HPDE6-E6E7 (cell line): ENCODE data around the gene PDE7B.
A peak's percentile ranks its signal among the peaks of the same experiment; 100 is the strongest.

ENCODE experiments used
- DNase-seq: peaks from one replicate; pipeline ENCODE4 v3.0.0; 2011; ENCODE audit warnings: missing footprints; ENCODE audit errors: extremely low spot score

The PDE7B gene

DNA sequence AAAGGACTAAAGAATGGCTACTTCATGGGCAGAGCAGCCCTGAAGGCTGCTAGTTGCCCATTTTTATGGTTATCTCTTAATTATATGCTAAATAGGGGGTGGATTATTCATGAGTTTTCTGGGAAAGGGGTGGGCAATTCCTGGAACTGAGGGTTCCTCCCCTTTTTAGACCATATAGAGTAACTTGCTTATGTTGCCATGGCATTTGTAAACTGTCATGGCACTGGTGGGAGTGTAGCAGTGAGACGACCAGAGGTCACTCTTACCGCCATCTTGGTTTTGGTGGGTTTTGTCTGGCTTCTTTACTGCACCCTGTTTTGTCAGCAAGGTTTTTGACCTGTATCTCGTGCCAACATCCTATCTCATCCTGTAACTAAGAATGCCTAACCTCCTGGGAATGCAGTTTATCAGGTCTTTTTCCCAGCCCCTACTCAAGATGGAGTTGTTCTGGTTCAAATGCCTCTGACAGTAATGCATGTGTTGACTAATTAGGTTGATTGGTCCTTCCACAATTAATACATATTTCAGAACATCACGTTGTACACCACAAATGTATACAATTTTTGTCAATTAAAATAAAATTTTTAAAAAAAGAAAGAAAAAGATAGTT is 139.5 kb downstream of the PDE7B start:
- DNase-seq: no peak

- DNase-seq: no peak
Observed at GRCh38 chr6:135992739-135993138, 141.2 kb downstream of the PDE7B start.

- no peak for DNase-seq
Observed at GRCh38 chr6:135993361-135993760, 141.9 kb downstream of the PDE7B start.

- DNase-seq: peak; percentile 44
Observed at GRCh38 chr6:135994857-135995544, 143.5 kb downstream of the PDE7B start.

DNA sequence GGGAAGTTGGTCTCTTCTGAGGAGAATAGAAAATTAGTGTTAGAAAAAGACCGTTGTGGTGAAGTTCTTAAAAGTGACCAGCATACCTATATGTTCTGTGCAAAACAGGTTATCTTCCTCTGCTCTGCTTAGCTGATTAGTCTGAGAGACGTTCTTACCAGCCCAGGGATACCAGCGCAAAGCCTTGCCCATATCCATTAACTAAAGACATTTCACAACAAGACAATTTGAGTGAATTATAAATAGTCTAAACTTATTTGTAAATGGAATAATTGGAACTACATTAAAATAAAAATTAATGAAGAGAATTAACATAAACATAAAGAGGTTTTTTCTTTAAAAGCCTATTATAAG is 144.0 kb downstream of the PDE7B start:
- DNase-seq: no peak

DNA sequence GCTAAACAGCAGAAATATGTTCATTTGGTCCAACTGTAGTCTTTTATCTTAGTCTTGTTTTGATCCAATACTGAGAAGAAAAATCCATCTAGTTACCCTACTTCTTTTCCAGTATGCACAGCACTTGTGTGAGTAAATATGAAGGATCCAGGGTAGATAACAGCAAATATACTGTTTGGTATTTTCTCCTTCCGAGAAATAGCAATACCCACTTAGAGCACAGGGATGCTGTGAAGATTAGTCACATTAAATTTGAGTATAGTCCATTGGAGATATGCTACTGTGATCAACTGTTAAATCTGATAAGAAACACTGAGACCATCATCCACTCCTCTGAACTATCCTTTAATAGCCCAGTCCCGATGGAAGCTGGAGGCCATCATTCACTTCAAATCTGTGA is 145.2 kb downstream of the PDE7B start:
- DNase-seq: no peak

GRCh38 chr6:135999393-135999792 is 147.9 kb downstream of the PDE7B start:
- DNase-seq: no peak

GRCh38 chr6:136007345-136007744 is 155.8 kb downstream of the PDE7B start:
- DNase-seq: no peak

DNA sequence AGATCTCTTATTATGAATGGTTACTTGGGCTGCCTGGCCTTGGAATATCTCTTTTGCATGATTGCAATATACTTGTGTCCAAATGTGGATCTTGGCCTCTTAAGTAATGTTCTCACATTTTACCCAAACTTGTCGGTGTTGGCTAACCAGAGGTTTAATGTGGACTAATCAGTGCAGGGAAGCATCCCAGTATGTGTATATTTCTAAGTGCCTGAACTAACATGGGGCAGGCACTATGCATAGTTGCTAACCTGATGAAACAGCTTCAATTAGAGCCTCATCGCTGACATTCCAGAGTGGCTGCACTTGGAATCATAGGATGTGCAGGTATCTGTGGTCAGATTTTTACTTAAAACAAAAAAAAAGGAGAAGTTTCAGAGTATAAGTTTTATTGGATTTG is 160.0 kb downstream of the PDE7B start:
- no peak for DNase-seq

GRCh38 chr6:136012198-136012887 is 160.8 kb downstream of the PDE7B start:
- DNase-seq: peak; percentile 33

- no peak for DNase-seq
Observed at GRCh38 chr6:136012943-136013342, 161.4 kb downstream of the PDE7B start.

DNA sequence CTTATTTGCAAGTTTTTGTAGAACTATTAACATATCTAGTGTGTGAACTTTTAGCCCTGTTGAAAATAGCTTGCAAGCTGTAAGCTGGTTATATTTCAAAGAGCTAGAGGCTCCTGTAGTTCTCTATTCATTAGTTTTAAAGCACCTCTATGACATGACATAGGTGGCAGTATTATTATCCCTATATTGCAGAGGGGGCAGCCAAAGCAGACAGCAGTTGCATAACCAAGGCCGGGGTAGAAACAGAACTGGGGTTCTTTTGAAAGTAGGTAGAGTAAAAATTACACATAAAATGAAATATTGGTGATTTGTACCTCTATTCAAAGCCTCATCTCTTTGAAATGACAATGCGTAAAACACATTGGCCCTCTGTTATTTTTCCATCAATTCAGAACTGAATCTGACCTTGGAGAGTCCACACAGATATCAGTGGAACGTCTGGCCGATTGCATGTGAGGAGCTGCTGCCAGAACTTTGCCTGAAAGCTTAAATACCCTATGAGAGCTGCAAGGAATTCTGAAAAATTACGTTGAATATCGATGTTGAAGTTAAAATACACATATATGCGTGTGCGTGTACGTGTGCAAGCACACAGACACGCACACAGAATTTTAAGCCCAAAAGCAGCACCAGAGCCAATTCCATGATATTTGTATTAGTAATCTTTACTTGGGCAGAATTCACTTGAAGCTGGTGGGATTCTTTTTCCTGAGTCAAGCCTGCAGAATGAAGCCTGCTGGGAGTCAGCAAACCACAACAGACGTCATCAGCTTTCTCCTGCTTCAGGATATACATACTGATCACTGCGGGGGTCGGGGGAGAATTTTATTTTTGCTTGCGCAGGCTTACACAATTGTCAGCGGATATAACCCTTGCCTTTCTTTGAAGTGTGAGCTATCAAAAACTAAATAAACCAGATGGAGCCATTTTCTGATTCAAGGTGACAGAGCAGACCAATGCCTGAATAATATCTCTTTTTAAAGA is 163.2 kb downstream of the PDE7B start:
- DNase-seq: no peak

GRCh38 chr6:136015531-136015930 is 164.0 kb downstream of the PDE7B start:
- DNase-seq: no peak

GRCh38 chr6:136016228-136017225 is 165.0 kb downstream of the PDE7B start:
- DNase-seq: no peak

GRCh38 chr6:136020691-136021090 is 169.2 kb downstream of the PDE7B start:
- no peak for DNase-seq

DNA sequence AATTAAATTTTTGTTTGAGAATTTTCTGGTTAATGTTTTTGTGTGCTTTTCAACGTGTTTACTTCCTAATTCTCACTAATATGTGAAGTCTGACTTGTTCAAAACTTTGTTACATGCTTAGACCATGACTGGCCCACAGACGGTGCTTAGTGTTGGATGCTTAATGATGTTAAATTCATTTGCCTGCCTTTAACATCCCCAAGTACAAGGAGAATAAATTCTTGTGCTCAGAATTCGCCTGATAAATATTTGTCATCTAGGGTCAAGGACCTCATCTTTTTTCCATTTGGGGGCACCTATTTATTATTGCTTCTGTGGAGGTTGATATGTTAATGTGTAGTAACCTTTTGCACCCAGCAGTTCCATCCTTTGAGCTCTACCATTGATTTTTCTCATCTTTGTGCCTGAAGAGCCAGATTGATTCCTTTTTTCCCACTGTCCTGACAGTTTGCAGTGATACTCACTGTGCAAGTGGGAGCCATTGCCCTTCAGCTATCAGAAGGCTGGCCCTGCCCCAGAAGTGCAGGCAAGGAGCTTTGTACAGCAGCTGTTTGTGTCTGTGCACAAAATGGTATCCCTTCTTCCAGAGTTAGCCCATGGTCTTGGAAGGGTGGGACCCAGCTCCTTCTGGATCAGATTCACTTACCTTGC is 170.8 kb downstream of the PDE7B start:
- DNase-seq: no peak

DNA sequence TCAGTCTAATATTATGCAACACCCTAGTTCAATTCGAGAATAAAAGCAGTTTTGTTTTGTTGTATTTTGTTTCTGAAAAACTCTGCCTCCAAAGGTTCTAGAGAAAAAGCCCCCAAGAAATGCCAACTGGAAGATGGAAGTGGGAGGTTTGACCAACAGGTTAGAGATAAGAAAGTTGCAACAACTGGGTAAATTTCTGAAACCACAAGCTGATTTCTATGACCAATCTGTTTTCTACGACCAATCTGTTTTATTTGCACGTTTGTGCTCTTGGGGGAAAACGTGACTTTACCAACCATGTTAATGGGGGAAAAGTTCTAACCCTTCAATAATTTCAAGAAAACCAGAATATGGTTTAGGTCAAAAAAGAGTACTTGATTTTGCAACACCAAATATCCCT is 173.2 kb downstream of the PDE7B start:
- DNase-seq: no peak

DNA sequence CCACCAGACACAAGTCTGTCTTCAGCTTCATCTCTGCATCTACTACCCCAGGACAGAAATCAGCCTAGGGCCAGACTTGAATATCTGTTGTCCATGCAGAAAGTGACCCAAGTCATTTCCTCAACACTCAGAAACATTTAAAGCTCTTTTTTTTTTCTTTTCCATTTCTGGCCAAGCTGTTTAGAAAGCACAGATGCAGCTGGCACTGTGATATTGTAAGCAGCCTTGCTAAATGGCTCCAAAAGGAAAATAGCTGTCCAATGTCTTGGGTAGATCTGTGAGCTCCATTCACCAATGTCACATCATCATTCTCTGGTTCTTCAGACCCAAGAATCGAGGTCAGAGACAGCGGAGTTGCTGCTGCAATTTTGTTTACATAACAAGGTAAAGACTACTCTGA is 174.2 kb downstream of the PDE7B start:
- no peak for DNase-seq

- DNase-seq: no peak
Observed at GRCh38 chr6:136030131-136030530, 178.6 kb downstream of the PDE7B start.

- peak; percentile 40 for DNase-seq
Observed at GRCh38 chr6:136031982-136032381, 180.5 kb downstream of the PDE7B start.
